Thyroid gland (tissue), 4 donors: ENCODE results near the gene RALB.

Source experiments
- CTCF ChIP-seq, 6 experiments: fragments of 200-600 bp in 3 of 6; fragments of 450-650 bp in 3 of 6; sonication (generic) in 3 of 6; IDR thresholded peaks; one replicate each; pipeline ENCODE4 v1.5.1; 2016 to 2019; ENCODE audit warnings: antibody characterized with exemption in 6 of 6, mild to moderate bottlenecking in 2 of 6, inconsistent platforms in 1 of 6, moderate library complexity in 1 of 6
- POLR2A ChIP-seq, 2 donors: fragments of 450-650 bp; IDR thresholded peaks; one replicate each; pipeline ENCODE4 v1.6.1; 2017; ENCODE audit warnings: antibody characterized with exemption in 2 of 2, mild to moderate bottlenecking in 2 of 2, moderate library complexity in 1 of 2

GRCh38 chr2:120299004-120299403 lies 46.4 kb downstream of the RALB start:
- TF ChIP-seq POLR2A (IDR thresholded peaks at IDR 0.05) (no peak), CTCF (IDR thresholded peaks at IDR 0.05) (no peak)
